Peyer's patch (tissue), 4 donors: ENCODE measurements around the gene AGBL4.

Experiments
- POLR2A ChIP-seq, 2 donors: fragments of 450-650 bp; IDR thresholded peaks; one replicate each; pipeline ENCODE4 v1.5.1; 2017; ENCODE audit warnings: antibody characterized with exemption in 2 of 2, mild to moderate bottlenecking in 2 of 2, moderate library complexity in 2 of 2
- TF ChIP-seq, protein P1 (sequence below), 6 experiments: fragments of 450-650 bp in 4 of 6; fragments of 200-600 bp in 2 of 6; sonication (generic) in 1 of 6; IDR thresholded peaks; one replicate each; pipeline ENCODE4 v1.5.1; 2017 to 2019; ENCODE audit warnings: antibody characterized with exemption in 6 of 6, mild to moderate bottlenecking in 3 of 6, moderate library complexity in 1 of 6

GRCh38 chr1:49181033-49181432, 842.7 kb downstream of the AGBL4 start:
- TF ChIP-seq, protein P1, sequence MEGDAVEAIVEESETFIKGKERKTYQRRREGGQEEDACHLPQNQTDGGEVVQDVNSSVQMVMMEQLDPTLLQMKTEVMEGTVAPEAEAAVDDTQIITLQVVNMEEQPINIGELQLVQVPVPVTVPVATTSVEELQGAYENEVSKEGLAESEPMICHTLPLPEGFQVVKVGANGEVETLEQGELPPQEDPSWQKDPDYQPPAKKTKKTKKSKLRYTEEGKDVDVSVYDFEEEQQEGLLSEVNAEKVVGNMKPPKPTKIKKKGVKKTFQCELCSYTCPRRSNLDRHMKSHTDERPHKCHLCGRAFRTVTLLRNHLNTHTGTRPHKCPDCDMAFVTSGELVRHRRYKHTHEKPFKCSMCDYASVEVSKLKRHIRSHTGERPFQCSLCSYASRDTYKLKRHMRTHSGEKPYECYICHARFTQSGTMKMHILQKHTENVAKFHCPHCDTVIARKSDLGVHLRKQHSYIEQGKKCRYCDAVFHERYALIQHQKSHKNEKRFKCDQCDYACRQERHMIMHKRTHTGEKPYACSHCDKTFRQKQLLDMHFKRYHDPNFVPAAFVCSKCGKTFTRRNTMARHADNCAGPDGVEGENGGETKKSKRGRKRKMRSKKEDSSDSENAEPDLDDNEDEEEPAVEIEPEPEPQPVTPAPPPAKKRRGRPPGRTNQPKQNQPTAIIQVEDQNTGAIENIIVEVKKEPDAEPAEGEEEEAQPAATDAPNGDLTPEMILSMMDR (IDR thresholded peaks at IDR 0.05) = no peak
- TF ChIP-seq POLR2A (IDR thresholded peaks at IDR 0.05) = no peak
